DMS153 treated with DMSO at 0.1 percent for 48 hours (cell line): ENCODE data around the gene TDRKH.

Experiments used
- DNase-seq: peaks from one replicate; lab custom pipeline; 2025; ENCODE audit not compliant: unreplicated experiment; lab: John Stamatoyannopoulos, UW

Gene TDRKH

DNA sequence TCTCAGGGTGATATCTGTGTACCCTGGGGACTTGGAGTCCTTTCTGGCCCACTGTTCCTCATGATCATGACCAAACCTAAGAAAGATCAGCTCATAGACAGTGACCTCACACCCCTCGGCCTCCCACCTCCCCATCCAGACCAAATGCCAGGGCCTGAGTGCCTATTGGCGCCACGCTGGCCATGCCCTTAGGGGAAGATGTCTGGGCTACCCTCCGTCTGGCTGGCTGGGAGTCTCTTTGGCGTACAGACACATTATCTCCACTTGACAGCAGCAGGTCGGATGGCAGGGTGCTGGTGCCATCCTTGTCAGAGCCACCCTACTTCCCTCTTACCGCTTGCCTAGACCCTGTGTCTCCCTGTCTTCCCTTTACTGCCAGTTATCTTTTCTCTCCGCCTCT, 32.9 kb upstream of the TDRKH start:
- DNase-seq: no peak

DNA sequence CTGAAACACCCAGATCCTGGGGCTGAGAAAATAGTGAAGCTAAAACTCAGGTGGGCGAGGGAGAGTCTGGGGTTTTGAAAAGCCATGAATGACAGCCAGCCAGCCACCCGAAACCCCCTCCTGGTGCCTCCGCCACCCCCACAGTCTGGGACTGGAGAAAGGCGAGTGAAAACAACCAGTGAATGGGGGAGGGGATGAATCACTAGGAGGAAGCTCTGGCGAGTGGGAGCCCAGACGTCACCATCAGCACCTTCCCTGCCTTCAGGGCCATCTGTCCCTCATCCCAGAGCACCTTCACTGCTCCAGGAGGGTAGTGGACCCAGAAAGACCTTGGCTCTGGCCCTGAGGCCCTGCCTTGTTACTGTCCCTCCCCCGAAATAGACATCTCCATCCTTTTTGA, 32.1 kb upstream of the TDRKH start:
- no peak for DNase-seq

DNA sequence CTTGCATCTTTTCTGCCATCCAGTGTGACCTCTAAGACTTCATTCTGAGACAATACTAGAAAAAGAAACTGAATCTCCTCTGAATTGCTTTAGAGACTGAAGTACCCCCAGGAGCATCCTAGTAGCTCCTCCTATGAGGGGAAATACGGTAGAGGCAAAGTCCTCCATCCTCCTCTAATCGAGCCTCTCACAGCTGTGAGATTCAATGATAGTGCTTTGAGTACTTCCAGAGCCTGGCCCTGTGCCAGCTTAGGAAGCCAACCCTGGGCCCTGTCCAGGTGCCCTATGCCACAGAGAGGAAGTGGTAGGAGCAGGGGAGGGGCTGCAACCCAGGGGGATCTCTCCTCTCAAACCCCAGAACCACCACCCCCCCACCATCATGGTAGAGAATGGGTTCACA, 30.6 kb upstream of the TDRKH start:
- DNase-seq: peak; percentile 80

GRCh38 chr1:151819976-151820623, 29.8 kb upstream of the TDRKH start:
- no peak for DNase-seq

GRCh38 chr1:151819227-151819835, 29.0 kb upstream of the TDRKH start:
- no peak for DNase-seq

GRCh38 chr1:151817353-151817730, 27.0 kb upstream of the TDRKH start:
- no peak for DNase-seq

DNA sequence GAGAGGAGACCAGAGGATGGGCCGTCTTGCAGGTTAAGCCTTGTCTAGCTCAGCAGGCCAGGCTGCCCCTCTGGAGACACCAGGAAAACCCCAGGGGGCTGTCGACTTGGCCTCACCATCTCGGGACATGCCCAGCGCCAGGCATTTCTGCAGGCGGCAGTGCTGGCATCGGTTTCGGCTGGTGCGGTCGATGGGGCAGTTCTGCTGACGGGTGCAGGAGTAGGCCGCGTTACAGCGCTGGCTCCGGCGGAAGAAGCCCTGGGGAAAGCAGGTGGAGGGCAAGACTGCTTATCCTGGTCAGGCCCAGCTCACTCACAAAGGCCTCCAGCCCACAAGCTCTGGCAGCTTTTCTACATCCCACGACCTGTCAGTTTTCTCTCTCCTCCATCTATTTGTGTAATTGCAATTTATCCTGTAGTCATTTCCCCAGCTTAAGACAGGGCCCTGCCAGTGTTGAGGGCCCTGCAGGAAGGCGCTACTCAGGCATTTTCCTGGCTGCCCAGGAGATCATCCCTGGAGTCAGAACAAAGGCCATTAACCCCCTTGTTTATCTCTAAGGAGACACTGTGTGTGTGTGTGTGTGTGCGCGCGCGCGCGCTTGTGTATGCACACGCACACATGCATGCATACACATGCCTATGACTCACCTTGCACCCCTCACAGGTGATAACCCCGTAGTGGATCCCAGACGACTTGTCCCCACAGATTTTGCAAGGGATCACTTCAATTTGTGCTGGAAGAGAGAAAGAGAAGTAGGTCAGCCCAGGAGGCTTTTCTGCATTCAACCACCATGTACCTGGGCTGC, 26.4 kb upstream of the TDRKH start:
- DNase-seq: no peak

GRCh38 chr1:151815716-151816327, 25.5 kb upstream of the TDRKH start:
- DNase-seq: no peak

DNA sequence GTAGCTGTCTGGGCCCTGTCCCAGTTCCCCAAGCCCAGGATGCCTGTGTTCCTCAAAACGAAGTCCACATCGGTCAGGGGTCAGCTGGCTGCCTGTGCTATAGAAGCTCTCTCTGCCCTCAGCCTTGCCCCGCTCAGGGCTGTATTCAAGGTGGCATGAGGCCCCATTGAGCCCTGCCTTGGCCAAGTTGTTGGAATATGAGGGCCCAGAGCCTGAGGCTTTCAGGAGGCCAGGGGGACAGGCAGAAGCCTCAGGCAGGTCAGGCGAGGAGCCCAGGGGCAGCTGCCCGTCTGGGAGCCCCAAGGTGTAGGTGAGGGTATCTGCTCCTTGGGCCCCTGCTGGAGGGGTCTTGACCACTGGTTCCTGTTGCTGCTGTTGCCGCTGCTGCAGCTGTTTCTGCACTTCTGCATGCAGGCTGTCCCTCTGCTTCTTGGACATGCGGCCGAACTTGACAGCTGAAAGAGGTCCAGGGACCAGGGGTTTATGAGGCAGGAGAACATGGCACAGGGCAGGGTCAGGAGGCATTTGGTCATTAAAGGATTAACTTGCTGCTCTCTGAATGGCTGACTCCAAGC, 24.8 kb upstream of the TDRKH start:
- DNase-seq: no peak

GRCh38 chr1:151814426-151814825, 24.1 kb upstream of the TDRKH start:
- no peak for DNase-seq

DNA sequence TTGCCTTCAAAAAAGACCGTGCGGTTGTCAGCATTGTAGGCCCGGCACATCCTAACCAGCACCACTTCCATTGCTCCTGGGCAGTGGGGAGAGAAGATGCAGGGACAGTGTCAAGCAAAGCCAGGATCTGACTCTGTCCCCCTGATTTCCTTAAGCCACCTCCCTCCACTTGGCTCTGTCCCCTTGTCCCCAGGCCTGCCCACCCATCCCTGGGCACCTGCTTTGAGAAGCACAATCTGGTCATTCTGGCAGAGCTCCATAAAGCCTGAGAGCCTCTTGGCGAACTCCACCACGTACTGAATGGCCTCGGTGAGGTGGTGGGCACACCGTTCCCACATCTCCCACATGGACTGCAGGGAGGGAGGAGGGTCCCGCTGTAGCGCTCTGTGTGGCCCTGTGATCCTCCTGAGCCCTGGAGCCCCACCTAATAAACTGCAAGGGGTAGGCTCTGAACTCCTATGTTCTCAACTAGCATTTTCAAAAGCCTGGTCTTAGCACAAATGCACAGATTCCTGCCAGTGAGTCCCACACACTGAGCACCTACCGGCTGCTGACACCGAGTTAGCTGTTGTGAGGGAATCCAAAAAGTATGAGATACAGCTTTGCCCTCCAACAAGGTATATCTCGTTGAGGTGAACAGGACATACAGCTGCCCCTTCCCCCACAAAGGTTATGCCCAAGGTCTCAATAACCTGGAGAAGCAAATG, 23.1 kb upstream of the TDRKH start:
- no peak for DNase-seq

GRCh38 chr1:151811181-151811580, 20.9 kb upstream of the TDRKH start:
- no peak for DNase-seq

DNA sequence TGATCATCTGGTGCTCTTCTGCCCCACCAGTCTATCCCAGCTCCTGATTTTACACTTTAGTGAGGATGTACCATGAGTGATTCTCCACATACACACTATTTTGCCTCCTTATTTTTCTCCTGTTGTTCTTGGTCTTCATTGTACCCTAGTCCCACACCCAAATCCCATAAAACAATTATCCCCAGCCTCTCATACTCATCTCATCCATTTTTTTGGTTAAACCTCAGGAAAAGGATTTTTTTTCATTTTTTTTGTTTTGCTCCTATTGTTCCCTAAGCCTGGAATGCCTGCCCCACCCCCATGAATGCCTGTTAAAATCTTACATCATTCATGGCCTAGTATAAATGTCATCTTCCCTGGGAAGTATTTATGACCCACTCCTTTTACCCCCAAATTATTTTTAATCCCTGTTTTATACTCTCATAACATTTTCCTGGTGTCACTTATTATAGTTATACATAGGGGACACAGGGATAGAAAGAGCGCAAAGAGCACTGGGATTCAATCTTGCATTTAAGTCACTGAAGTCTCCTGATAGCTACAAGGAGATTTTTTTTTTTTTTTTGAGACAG, 19.8 kb upstream of the TDRKH start:
- DNase-seq: no peak

DNA sequence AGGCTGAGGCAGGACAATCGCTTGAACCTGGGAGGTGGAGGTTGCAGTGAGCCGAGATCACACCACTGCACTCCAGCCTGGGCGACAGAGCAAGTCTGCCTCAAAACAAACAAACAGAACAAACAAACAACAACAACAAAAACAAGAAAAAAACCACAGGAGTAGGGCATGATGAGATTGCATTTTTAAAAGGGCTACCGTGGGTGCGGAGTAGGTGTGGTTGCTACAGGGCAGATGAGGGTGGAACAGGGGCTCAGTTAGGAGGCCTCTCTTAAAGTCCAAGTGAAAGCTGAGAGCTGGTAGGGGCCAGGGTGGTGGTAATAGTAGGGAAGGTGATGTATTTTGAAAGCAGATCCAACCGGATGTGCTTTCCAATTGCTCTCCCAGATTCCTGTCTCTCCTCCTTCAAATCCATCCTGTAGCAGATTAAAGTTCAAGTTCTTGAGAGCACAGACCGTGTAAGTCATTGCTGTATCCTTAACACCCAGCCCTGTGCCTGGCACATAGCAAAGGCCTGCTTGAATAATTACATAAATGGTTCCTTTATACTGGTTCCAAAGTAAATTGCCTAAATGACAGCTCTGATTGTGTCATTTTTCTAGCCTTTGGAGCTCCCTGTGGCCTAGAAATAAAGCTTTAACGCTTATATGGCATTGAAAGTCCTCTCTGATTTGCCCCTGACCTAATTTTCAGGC, 19.1 kb upstream of the TDRKH start:
- DNase-seq: no peak

DNA sequence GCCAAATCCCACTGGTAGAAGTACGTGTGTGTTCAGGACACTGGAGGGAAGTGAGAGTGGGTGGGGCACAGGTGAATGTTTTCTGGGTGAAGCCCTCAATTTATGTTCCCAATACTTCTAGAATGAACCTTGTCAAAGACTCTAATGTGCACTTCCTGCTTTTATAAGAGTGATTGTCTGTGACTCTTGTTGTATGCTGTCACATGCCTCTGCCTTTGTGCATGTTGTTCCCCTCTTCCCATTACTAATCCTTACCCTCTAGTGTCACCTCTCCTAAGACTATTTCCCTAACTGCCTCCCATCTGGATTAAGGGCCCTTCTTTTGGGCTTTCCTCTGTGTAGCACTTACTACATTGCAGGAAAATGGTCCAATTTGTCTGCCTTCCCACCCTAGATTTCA, 17.5 kb upstream of the TDRKH start:
- no peak for DNase-seq

GRCh38 chr1:151807131-151807530, 16.8 kb upstream of the TDRKH start:
- no peak for DNase-seq

DNA sequence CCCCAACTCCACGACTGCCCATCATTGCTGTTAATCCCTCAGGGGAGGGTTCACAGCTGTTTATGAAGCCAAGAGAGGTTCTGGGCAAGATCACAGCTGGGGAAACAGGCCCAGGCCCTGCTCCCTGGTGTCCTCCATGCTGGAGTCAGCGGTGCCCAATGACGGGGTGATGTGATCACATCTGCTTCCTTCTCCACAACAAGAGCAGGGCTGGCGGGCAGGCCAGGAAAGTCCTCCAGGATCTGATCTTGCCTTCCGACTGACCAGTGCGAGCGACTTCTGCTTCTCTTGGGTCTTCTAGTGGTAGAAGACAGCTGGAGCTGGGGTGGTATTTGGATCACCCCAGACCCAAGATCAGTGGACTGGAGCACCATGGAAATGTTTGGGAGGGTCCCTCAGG, 15.9 kb upstream of the TDRKH start:
- DNase-seq: no peak

GRCh38 chr1:151805066-151805820, 14.9 kb upstream of the TDRKH start, which contains the start of gene LINGO4:
LINGO4 (minus strand) TSS chr1:151805419; CDS start chr1:151802704, 2,715 bp downstream.
- DNase-seq: no peak

GRCh38 chr1:151803915-151804314, 13.6 kb upstream of the TDRKH start:
- no peak for DNase-seq
